HepG2 (cell line): ENCODE results near the gene KCNT1. TPM values are rescaled to one million over a fixed set of nuclear protein-coding genes. Genes with fewer than 3 reads are reported as not detected.

Experiments
- ATAC-seq: fragments of 200-7000 bp; cut with Tn5 transposase; 3 replicates; pipeline ENCODE4 v1.9.1; 2020; ENCODE audit warnings: mild to moderate bottlenecking, moderate library complexity
- BruUV-seq: library from RNA; stranded (reverse); fragments of 400-500 nt; replicated peaks from 2 replicates; lab custom pipeline; 2021; lab: Mats Ljungman, UMichigan
- CTCF ChIA-PET: fragments of 300-600 bp; formaldehyde crosslinking; extraction: SDS; loops from one replicate; lab custom pipeline; 2021; ENCODE audit warnings: low total read pairs, inconsistent platforms, low intra/inter-chr PET ratio; lab: Yijun Ruan, JAX
- POLR2A ChIA-PET: fragments of 350-600 bp; sonication (Branson Sonifier 250); formaldehyde crosslinking; loops from one replicate; lab custom pipeline; 2020; ENCODE audit warnings: antibody characterized with exemption, inconsistent platforms; lab: Yijun Ruan, JAX
- DNase-seq: peaks from one replicate; pipeline ENCODE4 v3.0.0-alpha.2; 2015; ENCODE audit warnings: low spot score
- FAIRE-seq: peaks from 3 replicates; lab custom pipeline; 2011; peaks lifted over from hg19 to GRCh38; lab: Jason Lieb, UNC
- H2AFZ ChIP-seq: one replicate; pipeline ENCODE4 v1.6.1; 2011; ENCODE audit warnings: low read length, inconsistent platforms
- H3K27ac ChIP-seq: fragments of 300-600 bp; 3 replicates; pipeline ENCODE4 v1.8.0; 2011; ENCODE audit warnings: mixed run types, mild to moderate bottlenecking, mixed read lengths, low read length, inconsistent platforms; ENCODE audit not compliant: insufficient read depth; ENCODE audit errors: extremely low read length
- H3K27me3 ChIP-seq, 2 experiments: fragments of 200-600 bp in 1 of 2; 2 replicates in 1 of 2; 3 replicates in 1 of 2; pipeline versions ENCODE4 v1.6.0 to v1.8.0; 2011; ENCODE audit warnings: low read length in 2 of 2, mild to moderate bottlenecking in 2 of 2, moderate library complexity in 2 of 2, inconsistent platforms in 1 of 2; ENCODE audit not compliant: insufficient read depth in 2 of 2, control insufficient read depth in 1 of 2
- H3K36me3 ChIP-seq, 2 experiments: fragments of 200-600 bp in 1 of 2; replicated peaks in 1 of 2; 2 replicates in 1 of 2; 3 replicates in 1 of 2; pipeline versions ENCODE4 v1.5.1 to v1.8.0; 2011; ENCODE audit warnings: low read length in 2 of 2, inconsistent platforms in 1 of 2; ENCODE audit not compliant: insufficient read depth in 2 of 2, control insufficient read depth in 1 of 2
- H3K4me1 ChIP-seq: 2 replicates; pipeline ENCODE4 v1.5.1; 2012; ENCODE audit warnings: low read length, inconsistent platforms; ENCODE audit not compliant: insufficient read depth
- H3K4me2 ChIP-seq: 2 replicates; pipeline ENCODE4 v1.6.0; 2011; ENCODE audit warnings: low read depth, low read length, inconsistent platforms
- H3K4me3 ChIP-seq, 3 experiments: fragments of 200-600 bp in 1 of 3; sonication (generic), shearing (Covaris generic) in 1 of 3; replicated peaks in 1 of 3; 2 replicates each; pipeline ENCODE4 v1.5.1; 2011 to 2016; ENCODE audit warnings: low read length in 3 of 3, inconsistent platforms in 2 of 3, low read depth in 2 of 3, mild to moderate bottlenecking in 2 of 3, control low read depth in 1 of 3, mixed read lengths in 1 of 3; ENCODE audit not compliant: insufficient read depth in 1 of 3
- H3K79me2 ChIP-seq: one replicate; pipeline ENCODE4 v1.6.1; 2011; ENCODE audit warnings: low read length, inconsistent platforms; ENCODE audit not compliant: insufficient read depth
- H3K9ac ChIP-seq: 2 replicates; pipeline ENCODE4 v1.6.0; 2011; ENCODE audit warnings: mild to moderate bottlenecking, low read depth, low read length, inconsistent platforms; ENCODE audit not compliant: insufficient read depth
- H3K9me3 ChIP-seq: 2 replicates; pipeline ENCODE4 v1.5.1; 2012; ENCODE audit warnings: mild to moderate bottlenecking, low read length
- H4K20me1 ChIP-seq: 2 replicates; pipeline ENCODE4 v1.6.0; 2011; ENCODE audit warnings: inconsistent platforms, mild to moderate bottlenecking, low read length, moderate library complexity; ENCODE audit not compliant: insufficient read depth
- CTCF ChIP-seq: sonication (generic); formaldehyde crosslinking; IDR thresholded peaks from 2 replicates; pipeline ENCODE4 v1.5.0; 2020; ENCODE audit warnings: mild to moderate bottlenecking, missing genetic modification reagents, moderate library complexity
- NFKB2 ChIP-seq: sonication (generic); formaldehyde crosslinking; IDR thresholded peaks from 2 replicates; pipeline ENCODE4 v1.4.0; 2020; ENCODE audit warnings: missing genetic modification reagents, borderline replicate concordance
- RBM22 ChIP-seq: fragments of 200-400 bp; formaldehyde crosslinking; optimal IDR thresholded peaks from 2 replicates; pipeline ENCODE3; 2017; ENCODE audit warnings: mild to moderate bottlenecking, low read length, moderate library complexity
- ZZZ3 ChIP-seq: sonication (generic); formaldehyde crosslinking; IDR thresholded peaks from 2 replicates; pipeline ENCODE4 v1.4.0; 2020; ENCODE audit warnings: missing genetic modification reagents, mild to moderate bottlenecking, borderline replicate concordance
- WGBS: methylation state at CpG from one replicate; pipeline ENCODE4 v1.1.6; 2017; ENCODE audit warnings: low lambda C conversion rate; 5-methylcytosine and 5-hydroxymethylcytosine counted together
- in situ Hi-C: cut with HindIII; loops from 2 replicates; pipeline ENCODE4 v1.10.0; 2017; ENCODE audit warnings: low pct_unique_long_range_greater_than_20kb; ENCODE audit not compliant: extremely low pct_ligation_motif_present
- intact Hi-C: fragments of 100-400 bp; cut with micrococcal nuclease; formaldehyde crosslinking; loops from one replicate; pipeline ENCODE4 v1.10.0; 2022; ENCODE audit not compliant: unreplicated experiment
- polyA plus RNA-seq, 8 experiments: library from polyadenylated mRNA; depleted of rRNA in 3 of 8; stranded (reverse) in 7 of 8; unstranded in 1 of 8; fragments of >200 nt; fragmentation: Illumina TruSeq in 4 of 8; extraction: Trizol in 4 of 8; gene quantifications; 2 replicates each; pipeline versions ENCODE4 v1.2.1 to v1.2.3, GENCODE V29; 2011 to 2016; ENCODE audit warnings: low read depth in 4 of 8, missing spikeins in 1 of 8, mixed read lengths in 1 of 8; ENCODE audit not compliant: insufficient read depth in 1 of 8
- total RNA-seq, 5 experiments: library from RNA; depleted of rRNA; stranded (reverse); fragments of >200 nt; fragmentation: Illumina TruSeq; extraction: Trizol; gene quantifications; 2 replicates each; pipeline ENCODE4 v1.2.3, GENCODE V29; 2016; ENCODE audit warnings: low read depth in 1 of 5

The KCNT1 gene
- total and polyA plus RNA-seq, 2 of the 13 experiments (the other 11 are each of a cell fraction or from before 2014, with no cell fraction given) = not detected

GRCh38 chr9:135819905-135820304 is 117.9 kb downstream of the KCNT1 start:
- H3K79me2 ChIP-seq = no peaks in the 10 kb centered on the region
- ChIA-PET CTCF (no interaction called here), POLR2A (no interaction called here)
- no peak overlapping the region for H3K27ac ChIP-seq
- DNase-seq = no peak
- H4K20me1 ChIP-seq = no peaks in the 10 kb centered on the region
- intact Hi-C loops (no loop called here), in situ Hi-C loops (no loop called here)
- H2AFZ ChIP-seq = no peak overlapping the region
- 94% methylated on average over 13 of the region's 13 CpGs for WGBS
- no TSS peak for BruUV-seq
- no peak for ATAC-seq
- no peak overlapping the region for H3K9ac ChIP-seq
- no peaks in the 10 kb centered on the region for H3K4me1 ChIP-seq
- no peak overlapping the region for H3K4me2 ChIP-seq
- no peak overlapping the region for H3K4me3 ChIP-seq
- TF ChIP-seq CTCF = 0 out of 2 replicates have a peak, but pooled peaks have one; percentile 30
- TF ChIP-seq NFKB2 = no peak
- H3K27me3 ChIP-seq = no peaks in the 10 kb centered on the region
- peaks cover 27 to 86% of the 10 kb centered on the region in 2 experiments for H3K36me3 ChIP-seq
- no peak for FAIRE-seq
- H3K9me3 ChIP-seq = no peaks in the 10 kb centered on the region

- no peaks in the 10 kb centered on the region for H3K79me2 ChIP-seq
- TF ChIP-seq RBM22 (peak; percentile 33), ZZZ3 (CRISPR knock-in tag) (no peak)
- FAIRE-seq (no peak), DNase-seq (no peak), ATAC-seq (no peak)
- no peaks in the 10 kb centered on the region for H3K9me3 ChIP-seq
- H3K4me2 ChIP-seq = no peak overlapping the region
- in situ Hi-C loops (no loop called here), intact Hi-C loops (no loop called here)
- H3K36me3 ChIP-seq = peaks cover 27 to 81% of the 10 kb centered on the region in 2 experiments
- WGBS = over 99% methylated on average over 16 of the region's 18 CpGs
- H3K27ac ChIP-seq = no peak overlapping the region
- H4K20me1 ChIP-seq = no peaks in the 10 kb centered on the region
- H3K4me1 ChIP-seq = no peaks in the 10 kb centered on the region
- no peak overlapping the region for H2AFZ ChIP-seq
- no peak overlapping the region for H3K4me3 ChIP-seq
- BruUV-seq = no TSS peak
- ChIA-PET CTCF (no interaction called here), POLR2A (no interaction called here)
- no peak overlapping the region for H3K9ac ChIP-seq
- H3K27me3 ChIP-seq = no peaks in the 10 kb centered on the region
Observed at GRCh38 chr9:135820661-135821060, 118.7 kb downstream of the KCNT1 start.
